SU-DHL-6 (cell line): ENCODE data around the gene TATDN3.

Experiments used
- EZH2phosphoT487 ChIP-seq: fragments of 200-600 bp; sonication (generic), shearing (Covaris generic); conservative IDR thresholded peaks from 2 replicates; pipeline ENCODE4 v1.6.1; 2018; ENCODE audit warnings: mild to moderate bottlenecking, antibody characterized with exemption, low read length, moderate library complexity, mixed read lengths
- TF ChIP-seq, protein P1 (sequence below): fragments of 200-600 bp; sonication (generic); IDR thresholded peaks from one replicate; pipeline ENCODE4 v1.5.1; 2017; ENCODE audit warnings: antibody characterized with exemption, mild to moderate bottlenecking, low read length, moderate library complexity; ENCODE audit not compliant: insufficient read depth, poor library complexity, severe bottlenecking

DNA sequence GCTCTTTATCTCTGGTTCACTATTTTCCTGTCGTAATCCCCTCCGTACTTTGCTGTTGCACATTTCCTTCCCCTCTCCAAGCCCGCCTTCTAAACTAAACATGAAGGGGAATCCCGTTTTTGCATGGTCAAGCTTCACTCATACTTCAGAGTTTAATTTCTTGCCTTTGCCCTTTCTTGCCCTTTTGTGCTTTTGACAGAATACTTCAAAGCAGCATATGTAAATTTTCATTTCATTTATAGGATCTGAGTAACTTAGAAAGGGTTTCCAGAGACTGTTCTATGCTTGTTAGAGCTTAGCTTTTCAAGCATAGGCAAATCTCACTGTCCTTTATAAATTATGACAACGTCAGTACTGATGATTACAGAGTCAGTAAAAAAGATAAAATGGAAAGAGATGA is 28.0 kb downstream of the TATDN3 start:
- TF ChIP-seq, protein P1, sequence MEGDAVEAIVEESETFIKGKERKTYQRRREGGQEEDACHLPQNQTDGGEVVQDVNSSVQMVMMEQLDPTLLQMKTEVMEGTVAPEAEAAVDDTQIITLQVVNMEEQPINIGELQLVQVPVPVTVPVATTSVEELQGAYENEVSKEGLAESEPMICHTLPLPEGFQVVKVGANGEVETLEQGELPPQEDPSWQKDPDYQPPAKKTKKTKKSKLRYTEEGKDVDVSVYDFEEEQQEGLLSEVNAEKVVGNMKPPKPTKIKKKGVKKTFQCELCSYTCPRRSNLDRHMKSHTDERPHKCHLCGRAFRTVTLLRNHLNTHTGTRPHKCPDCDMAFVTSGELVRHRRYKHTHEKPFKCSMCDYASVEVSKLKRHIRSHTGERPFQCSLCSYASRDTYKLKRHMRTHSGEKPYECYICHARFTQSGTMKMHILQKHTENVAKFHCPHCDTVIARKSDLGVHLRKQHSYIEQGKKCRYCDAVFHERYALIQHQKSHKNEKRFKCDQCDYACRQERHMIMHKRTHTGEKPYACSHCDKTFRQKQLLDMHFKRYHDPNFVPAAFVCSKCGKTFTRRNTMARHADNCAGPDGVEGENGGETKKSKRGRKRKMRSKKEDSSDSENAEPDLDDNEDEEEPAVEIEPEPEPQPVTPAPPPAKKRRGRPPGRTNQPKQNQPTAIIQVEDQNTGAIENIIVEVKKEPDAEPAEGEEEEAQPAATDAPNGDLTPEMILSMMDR = no peak
- no peak for TF ChIP-seq EZH2phosphoT487
